Cardiac muscle cell (in vitro differentiated cells and primary cell): ENCODE results near the gene TLL2. TPM values are rescaled to one million over a fixed set of nuclear protein-coding genes. Genes with fewer than 3 reads are reported as not detected.

Source experiments
- DNase-seq, 2 donors: peaks; one replicate each; pipeline versions ENCODE4 v3.0.0 to v3.0.0-alpha.2; 2010 to 2017; ENCODE audit warnings: low read depth in 1 of 2, low spot score in 1 of 2
- H3K27ac ChIP-seq: fragments of 200-600 bp; sonication (generic); 2 replicates; pipeline ENCODE4 v1.5.1; 2016
- H3K27me3 ChIP-seq: fragments of 200-600 bp; sonication (generic); 2 replicates; pipeline ENCODE4 v1.6.0; 2016; ENCODE audit warnings: control low read depth
- H3K36me3 ChIP-seq: fragments of 200-600 bp; sonication (generic); 2 replicates; pipeline ENCODE4 v1.5.1; 2016; ENCODE audit warnings: control low read depth
- H3K4me1 ChIP-seq: fragments of 200-600 bp; sonication (generic); 2 replicates; pipeline ENCODE4 v1.8.1; 2017; ENCODE audit warnings: low read depth, mild to moderate bottlenecking, mixed run types
- H3K4me3 ChIP-seq: fragments of 200-600 bp; sonication (generic); 2 replicates; pipeline ENCODE4 v1.5.1; 2016; ENCODE audit warnings: mild to moderate bottlenecking
- H3K9me3 ChIP-seq: fragments of 200-600 bp; sonication (generic); 2 replicates; pipeline ENCODE4 v1.5.1; 2017; ENCODE audit warnings: low read depth, mild to moderate bottlenecking, control low read depth
- polyA plus RNA-seq: library from polyadenylated mRNA; unstranded; fragments of >200 nt; fragmentation: Nextera tagmentation; extraction: Ambion mirVana; gene quantifications from 2 replicates; pipeline ENCODE4 v1.2.1, GENCODE V29; 2016
- total RNA-seq: library from RNA; depleted of rRNA; stranded (reverse); fragments of >200 nt; gene quantifications from 2 replicates; pipeline ENCODE4 v1.2.3, GENCODE V29; 2016
- TF ChIP-seq, protein P1 (sequence below): IDR thresholded peaks from 2 replicates; pipeline ENCODE4 v1.5.1; 2012; ENCODE audit warnings: low read depth, mild to moderate bottlenecking, low read length

Gene TLL2
- total and polyA plus RNA-seq, 2 experiments from 2014 or later = 0.15 to 0.55 TPM

DNA sequence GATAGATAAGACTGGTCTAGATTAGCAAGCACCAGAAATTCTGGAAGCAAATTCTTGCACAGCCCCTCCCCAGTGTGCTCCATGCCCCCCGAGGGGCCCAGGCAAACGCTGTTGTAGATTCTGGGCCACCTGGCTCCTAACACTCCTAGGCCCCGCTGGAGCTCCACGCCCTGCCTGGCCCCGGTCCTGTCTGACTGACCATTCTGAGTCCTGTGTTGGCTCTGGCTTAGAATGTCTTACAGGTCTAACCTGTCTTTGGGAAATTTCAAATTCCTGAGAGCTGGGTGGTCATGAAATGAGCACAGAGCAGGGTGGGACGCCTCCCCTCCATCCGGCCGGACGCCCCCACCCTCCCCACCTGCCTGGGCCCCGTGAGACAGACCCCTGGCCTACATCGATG is 142.4 kb downstream of the TLL2 start:
- TF ChIP-seq, protein P1, sequence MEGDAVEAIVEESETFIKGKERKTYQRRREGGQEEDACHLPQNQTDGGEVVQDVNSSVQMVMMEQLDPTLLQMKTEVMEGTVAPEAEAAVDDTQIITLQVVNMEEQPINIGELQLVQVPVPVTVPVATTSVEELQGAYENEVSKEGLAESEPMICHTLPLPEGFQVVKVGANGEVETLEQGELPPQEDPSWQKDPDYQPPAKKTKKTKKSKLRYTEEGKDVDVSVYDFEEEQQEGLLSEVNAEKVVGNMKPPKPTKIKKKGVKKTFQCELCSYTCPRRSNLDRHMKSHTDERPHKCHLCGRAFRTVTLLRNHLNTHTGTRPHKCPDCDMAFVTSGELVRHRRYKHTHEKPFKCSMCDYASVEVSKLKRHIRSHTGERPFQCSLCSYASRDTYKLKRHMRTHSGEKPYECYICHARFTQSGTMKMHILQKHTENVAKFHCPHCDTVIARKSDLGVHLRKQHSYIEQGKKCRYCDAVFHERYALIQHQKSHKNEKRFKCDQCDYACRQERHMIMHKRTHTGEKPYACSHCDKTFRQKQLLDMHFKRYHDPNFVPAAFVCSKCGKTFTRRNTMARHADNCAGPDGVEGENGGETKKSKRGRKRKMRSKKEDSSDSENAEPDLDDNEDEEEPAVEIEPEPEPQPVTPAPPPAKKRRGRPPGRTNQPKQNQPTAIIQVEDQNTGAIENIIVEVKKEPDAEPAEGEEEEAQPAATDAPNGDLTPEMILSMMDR = no peak

DNA sequence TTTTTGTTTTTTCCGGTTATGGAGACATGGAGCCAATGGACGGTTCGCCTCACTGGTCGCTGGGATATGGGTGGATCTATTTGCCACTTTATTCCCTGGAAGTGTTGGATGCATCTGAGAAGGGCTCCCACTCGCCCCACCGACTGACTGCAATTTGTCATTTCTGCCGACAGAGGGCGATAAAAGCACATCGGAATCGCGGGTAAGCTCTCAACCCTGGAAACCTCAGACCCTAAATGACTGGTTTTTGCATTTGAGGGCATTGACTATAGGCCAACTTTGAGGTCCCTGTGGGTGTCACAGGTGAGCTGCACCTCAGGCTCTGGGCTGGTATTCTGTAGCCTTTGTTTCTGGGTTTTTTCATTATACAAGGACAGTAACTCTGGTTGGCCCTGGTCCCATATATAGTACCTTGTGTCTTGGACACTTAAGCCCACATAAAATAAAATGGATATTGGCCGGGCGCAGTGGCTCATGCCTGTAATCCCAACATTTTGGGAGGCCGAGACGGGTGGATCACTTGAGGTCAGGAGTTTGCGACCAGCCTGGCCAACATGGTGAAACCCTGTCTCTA is 143.1 kb downstream of the TLL2 start:
- H3K27me3 ChIP-seq = peaks cover 7% of the 10 kb centered on the region
- TF ChIP-seq, protein P1 = peak; percentile 84
- no peaks in the 10 kb centered on the region for H3K9me3 ChIP-seq
- no peaks in the 10 kb centered on the region for H3K36me3 ChIP-seq
- no peak overlapping the region for H3K27ac ChIP-seq
- no peaks in the 10 kb centered on the region for H3K4me1 ChIP-seq
- peak; percentile 59 to 61 for DNase-seq
- no peak overlapping the region for H3K4me3 ChIP-seq

More for the DNA sequence above, 142.4 kb downstream of the TLL2 start:
- H3K4me3 ChIP-seq = no peak overlapping the region
- peaks cover 7% of the 10 kb centered on the region for H3K27me3 ChIP-seq
- no peaks in the 10 kb centered on the region for H3K4me1 ChIP-seq
- no peak for DNase-seq
- H3K27ac ChIP-seq = no peak overlapping the region
- H3K36me3 ChIP-seq = no peaks in the 10 kb centered on the region
- no peaks in the 10 kb centered on the region for H3K9me3 ChIP-seq

DNA sequence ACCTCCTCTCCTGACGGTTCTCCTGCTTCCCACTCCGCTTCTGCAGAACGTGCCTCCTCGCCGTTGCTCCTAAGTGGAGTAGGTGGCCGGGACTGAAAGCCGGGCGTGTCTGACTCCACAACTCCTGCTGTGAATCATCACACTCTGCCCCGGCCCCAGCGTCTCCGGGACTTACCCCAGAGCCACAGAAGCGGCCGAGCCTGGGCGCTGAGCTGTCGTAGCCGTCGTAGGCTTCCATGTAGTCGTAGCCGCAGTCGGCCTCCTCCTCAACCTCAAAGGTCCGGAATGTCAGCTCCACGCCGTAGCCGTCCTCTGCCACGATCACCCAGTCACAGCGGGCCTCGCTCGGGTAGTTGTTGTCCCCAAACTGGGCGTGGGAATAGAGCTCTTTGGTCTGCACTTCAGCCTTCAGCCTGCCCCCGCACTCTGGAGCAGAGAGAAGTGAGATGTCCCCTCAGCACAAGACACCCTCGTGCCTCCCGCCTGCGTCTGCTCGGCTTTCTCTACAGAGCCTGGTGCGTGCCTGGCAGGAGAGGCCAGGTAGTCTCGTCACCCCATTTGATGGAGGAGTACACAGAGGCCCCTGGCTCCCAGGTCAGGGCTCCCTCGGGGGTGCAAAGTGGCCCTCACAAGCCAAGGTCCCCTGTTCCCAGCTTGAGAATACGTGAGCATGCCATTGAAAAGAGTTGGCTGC is 143.7 kb downstream of the TLL2 start:
- H3K4me1 ChIP-seq = no peaks in the 10 kb centered on the region
- DNase-seq = no peak
- no peak overlapping the region for H3K27ac ChIP-seq
- H3K9me3 ChIP-seq = no peaks in the 10 kb centered on the region
- H3K27me3 ChIP-seq = peaks cover 7% of the 10 kb centered on the region
- H3K4me3 ChIP-seq = no peak overlapping the region
- TF ChIP-seq, protein P1 = no peak
- H3K36me3 ChIP-seq = no peaks in the 10 kb centered on the region

DNA sequence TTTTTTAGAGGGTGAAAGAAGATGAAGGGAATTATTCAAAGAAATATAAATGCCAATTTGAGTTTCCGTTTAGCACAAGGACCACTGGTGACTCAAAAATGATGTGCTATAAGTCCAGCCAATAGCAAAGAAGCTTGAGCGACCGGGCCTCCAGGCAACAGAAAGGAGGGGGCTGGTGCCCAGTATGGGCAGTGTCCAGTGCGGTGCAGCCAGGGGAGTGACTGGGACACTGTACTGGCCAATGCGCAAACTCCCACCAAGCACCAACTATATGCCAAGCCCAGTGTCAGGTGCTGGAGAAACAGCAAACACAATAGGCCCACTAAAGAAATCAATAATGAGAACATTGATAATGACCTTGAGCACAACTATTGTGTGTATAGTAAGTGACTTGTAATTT is 144.8 kb downstream of the TLL2 start:
- TF ChIP-seq, protein P1 = no peak
- no peaks in the 10 kb centered on the region for H3K36me3 ChIP-seq
- H3K4me3 ChIP-seq = no peak overlapping the region
- no peak overlapping the region for H3K27ac ChIP-seq
- no peaks in the 10 kb centered on the region for H3K9me3 ChIP-seq
- H3K4me1 ChIP-seq = no peaks in the 10 kb centered on the region
- no peaks in the 10 kb centered on the region for H3K27me3 ChIP-seq
- no peak for DNase-seq

DNA sequence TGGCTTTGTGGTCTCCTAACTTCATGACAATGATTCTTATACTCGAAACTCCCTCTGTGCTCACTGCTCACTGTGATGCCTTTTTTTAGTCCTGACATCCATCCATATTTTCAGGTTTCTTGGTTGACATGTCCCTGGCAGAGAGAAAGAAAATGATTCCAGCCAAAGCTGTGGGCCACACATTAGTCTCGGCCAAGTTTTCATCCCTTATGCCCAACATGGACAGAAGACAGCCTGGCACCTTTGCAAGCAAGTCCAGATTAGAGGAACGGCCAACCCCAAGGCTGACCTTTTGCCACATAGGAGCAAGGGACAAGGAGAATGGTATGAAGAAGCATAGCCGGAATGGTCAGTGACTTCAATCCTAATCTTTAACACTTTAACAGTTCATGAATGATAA is 146.3 kb downstream of the TLL2 start:
- H3K4me1 ChIP-seq = no peaks in the 10 kb centered on the region
- H3K36me3 ChIP-seq = no peaks in the 10 kb centered on the region
- DNase-seq = no peak
- H3K9me3 ChIP-seq = no peaks in the 10 kb centered on the region
- H3K27me3 ChIP-seq = no peaks in the 10 kb centered on the region
- no peak overlapping the region for H3K27ac ChIP-seq
- no peak overlapping the region for H3K4me3 ChIP-seq
- TF ChIP-seq, protein P1 = no peak
